ENCODE results near the gene SERF2.
A peak's percentile ranks its signal among the peaks of the same experiment; 100 is the strongest.

SERF2 gene

GRCh38 chr15:43794269-43795037 lies 2.3 kb downstream of the SERF2 start:
- Histone ChIP-seq H3K4me1 (peaks cover 0 to 61% (median 44%) of the 10 kb centered on the region in 4 donors), H3K36me3 (peaks cover 25 to 44% (median 31%) of the 10 kb centered on the region in 3 donors), H3K9me3 (no peaks in the 10 kb centered on the region), H3K27ac (peak overlapping the region; percentile 99 to 100), H3K4me3 (peak overlapping the region in 1 of 2 donors; percentile 97), H3K27me3 (no peaks in the 10 kb centered on the region)
- DNase-seq: no peak
- intact Hi-C loops (cut with DNase I; ENCODE audit: low total_unique reads): no loop called here
- TF ChIP-seq, protein P1, sequence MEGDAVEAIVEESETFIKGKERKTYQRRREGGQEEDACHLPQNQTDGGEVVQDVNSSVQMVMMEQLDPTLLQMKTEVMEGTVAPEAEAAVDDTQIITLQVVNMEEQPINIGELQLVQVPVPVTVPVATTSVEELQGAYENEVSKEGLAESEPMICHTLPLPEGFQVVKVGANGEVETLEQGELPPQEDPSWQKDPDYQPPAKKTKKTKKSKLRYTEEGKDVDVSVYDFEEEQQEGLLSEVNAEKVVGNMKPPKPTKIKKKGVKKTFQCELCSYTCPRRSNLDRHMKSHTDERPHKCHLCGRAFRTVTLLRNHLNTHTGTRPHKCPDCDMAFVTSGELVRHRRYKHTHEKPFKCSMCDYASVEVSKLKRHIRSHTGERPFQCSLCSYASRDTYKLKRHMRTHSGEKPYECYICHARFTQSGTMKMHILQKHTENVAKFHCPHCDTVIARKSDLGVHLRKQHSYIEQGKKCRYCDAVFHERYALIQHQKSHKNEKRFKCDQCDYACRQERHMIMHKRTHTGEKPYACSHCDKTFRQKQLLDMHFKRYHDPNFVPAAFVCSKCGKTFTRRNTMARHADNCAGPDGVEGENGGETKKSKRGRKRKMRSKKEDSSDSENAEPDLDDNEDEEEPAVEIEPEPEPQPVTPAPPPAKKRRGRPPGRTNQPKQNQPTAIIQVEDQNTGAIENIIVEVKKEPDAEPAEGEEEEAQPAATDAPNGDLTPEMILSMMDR (IDR thresholded peaks at IDR 0.05): no peak

- intact Hi-C loops (cut with DNase I; ENCODE audit: low total_unique reads): no loop called here
- no peaks in the 10 kb centered on the region for H3K27me3 ChIP-seq
- TF ChIP-seq, protein P1 (IDR thresholded peaks at IDR 0.05): no peak
- H3K4me1 ChIP-seq: peaks cover 0 to 68% (median 50%) of the 10 kb centered on the region in 4 donors
- H3K9me3 ChIP-seq: no peaks in the 10 kb centered on the region
- peaks cover 25 to 47% (median 36%) of the 10 kb centered on the region in 3 donors for H3K36me3 ChIP-seq
- peak overlapping the region; percentile 99 to 100 for H3K27ac ChIP-seq
- DNase-seq: no peak
- H3K4me3 ChIP-seq: no peak overlapping the region
These were observed 3.1 kb downstream of the SERF2 start for GRCh38 chr15:43795197-43795596.

DNA sequence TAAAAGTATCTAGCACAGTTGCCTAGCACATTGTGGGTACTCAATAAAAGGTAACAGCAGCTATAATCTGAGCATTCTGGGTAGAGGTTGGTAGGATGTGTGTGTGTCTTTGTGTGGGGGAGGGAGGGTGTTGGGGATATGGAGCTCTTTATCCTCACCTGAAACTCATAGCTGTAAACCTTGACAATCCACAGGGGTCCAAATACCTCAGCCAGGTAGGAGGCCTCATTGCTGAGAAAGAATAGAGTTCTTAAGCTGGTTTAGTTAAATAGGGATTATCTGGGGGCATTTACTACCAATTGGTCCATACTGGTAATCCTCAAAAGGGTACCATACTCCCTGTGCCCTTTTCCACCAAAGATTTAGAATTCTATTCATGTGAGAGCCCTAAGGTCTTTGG lies 3.9 kb downstream of the SERF2 start:
- peaks cover 25 to 47% (median 36%) of the 10 kb centered on the region in 3 donors for H3K36me3 ChIP-seq
- no peak overlapping the region for H3K4me3 ChIP-seq
- H3K4me1 ChIP-seq: peaks cover 0 to 70% (median 51%) of the 10 kb centered on the region in 4 donors
- TF ChIP-seq, protein P1 (IDR thresholded peaks at IDR 0.05): no peak
- no peak overlapping the region for H3K27ac ChIP-seq
- intact Hi-C loops (cut with DNase I; ENCODE audit: low total_unique reads): no loop called here
- no peak for DNase-seq
- no peaks in the 10 kb centered on the region for H3K9me3 ChIP-seq
- no peaks in the 10 kb centered on the region for H3K27me3 ChIP-seq

DNA sequence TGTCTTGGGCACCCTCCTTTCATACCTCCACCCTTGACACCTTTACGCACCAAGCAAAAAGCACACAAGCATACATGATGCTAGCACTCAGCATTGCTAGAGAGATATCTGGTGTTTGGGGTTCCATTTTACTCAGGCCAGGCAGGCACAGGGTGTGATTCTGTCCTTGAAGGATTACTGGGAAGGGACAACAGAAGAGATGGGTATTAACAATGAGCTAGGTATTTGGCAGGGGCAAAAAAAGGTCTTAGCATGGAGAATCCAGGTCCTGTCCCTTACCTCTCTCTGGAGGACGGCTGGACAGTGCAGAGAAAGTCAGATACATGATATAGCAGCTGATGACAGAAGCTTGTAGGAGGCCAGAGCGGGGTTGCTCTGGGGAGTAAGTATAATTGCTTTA lies 4.4 kb downstream of the SERF2 start:
- H3K4me3 ChIP-seq: no peak overlapping the region
- no peak for DNase-seq
- TF ChIP-seq, protein P1 (IDR thresholded peaks at IDR 0.05): no peak
- no peak overlapping the region for H3K27ac ChIP-seq
- H3K4me1 ChIP-seq: peaks cover 0 to 76% (median 57%) of the 10 kb centered on the region in 4 donors
- H3K9me3 ChIP-seq: no peaks in the 10 kb centered on the region
- peaks cover 25 to 47% (median 36%) of the 10 kb centered on the region in 3 donors for H3K36me3 ChIP-seq
- intact Hi-C loops (cut with DNase I; ENCODE audit: low total_unique reads): no loop called here
- no peaks in the 10 kb centered on the region for H3K27me3 ChIP-seq

DNA sequence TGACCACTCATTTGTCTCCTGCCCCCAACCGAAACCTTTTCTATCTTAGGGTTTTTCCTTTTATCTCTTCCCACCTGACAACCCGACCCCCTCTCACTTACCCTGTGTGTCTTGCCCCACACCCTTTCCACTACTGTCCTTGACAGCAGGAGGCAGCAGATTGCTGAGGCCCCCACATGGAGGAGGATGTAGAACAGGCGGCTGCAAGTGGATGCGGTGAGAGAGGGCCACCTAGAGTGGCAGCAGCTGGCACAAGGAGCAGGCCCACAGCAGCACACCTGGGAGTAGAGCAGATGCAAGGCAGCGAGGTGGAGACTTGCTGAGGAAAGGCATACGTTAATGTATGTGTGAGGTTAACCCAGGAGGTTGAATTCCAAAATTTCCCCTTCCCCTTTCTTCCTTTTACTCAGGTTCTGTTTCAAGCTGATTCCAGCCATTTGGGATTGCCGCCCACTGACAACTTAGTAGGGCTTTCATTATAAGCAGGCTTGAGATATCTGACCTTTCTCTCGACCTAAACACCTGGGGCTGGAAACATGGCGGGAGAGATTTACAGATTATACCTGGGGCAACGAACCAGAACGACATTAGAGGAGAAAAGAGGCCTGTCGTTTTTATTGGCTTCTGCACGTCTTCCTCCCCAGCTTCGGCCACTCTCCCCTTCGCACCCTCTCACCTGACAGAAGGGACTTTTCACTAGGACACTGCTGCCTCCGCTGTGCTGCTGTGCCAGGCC lies 7.3 kb downstream of the SERF2 start:
- peaks cover 0 to 61% (median 44%) of the 10 kb centered on the region in 4 donors for H3K4me1 ChIP-seq

More for the DNA sequence above, 7.3 kb downstream of the SERF2 start:
- peaks cover 35 to 65% (median 52%) of the 10 kb centered on the region in 3 donors for H3K36me3 ChIP-seq
- intact Hi-C loops (cut with DNase I; ENCODE audit: low total_unique reads): no loop called here
- H3K4me3 ChIP-seq: no peak overlapping the region
- no peaks in the 10 kb centered on the region for H3K27me3 ChIP-seq
- H3K27ac ChIP-seq: peak overlapping the region; percentile 79 to 90
- no peaks in the 10 kb centered on the region for H3K9me3 ChIP-seq
- TF ChIP-seq, protein P1 (IDR thresholded peaks at IDR 0.05): no peak
- DNase-seq: no peak
